K562 (cell line): ENCODE measurements around the gene ZSWIM1. TPM values are rescaled to one million over a fixed set of nuclear protein-coding genes. Genes with fewer than 3 reads are reported as not detected.

Experiments
- CCAR2 ChIP-seq: fragments of 200-400 bp; formaldehyde crosslinking; IDR thresholded peaks from 2 replicates; pipeline ENCODE4 v1.6.1; 2017; ENCODE audit warnings: mild to moderate bottlenecking, low read depth, low read length
- CEBPB ChIP-seq: fragments of 450-650 bp; IDR thresholded peaks from 2 replicates; pipeline ENCODE4 v1.6.1; 2016; ENCODE audit warnings: missing genetic modification characterization, missing compliant biosample characterization
- CTCFL ChIP-seq: IDR thresholded peaks from 2 replicates; pipeline ENCODE4 v1.6.1; 2011; ENCODE audit warnings: borderline replicate concordance, low read depth, mild to moderate bottlenecking, moderate library complexity, low read length; ENCODE audit not compliant: insufficient read depth, poor library complexity, severe bottlenecking
- EGR1 ChIP-seq: fragments of 450-650 bp; conservative IDR thresholded peaks from 2 replicates; pipeline ENCODE4 v1.6.1; 2017; ENCODE audit warnings: mild to moderate bottlenecking
- FUS ChIP-seq: fragments of 200-400 bp; formaldehyde crosslinking; optimal IDR thresholded peaks from 2 replicates; pipeline ENCODE3; 2017; ENCODE audit warnings: low read depth, low read length
- HDGF ChIP-seq: fragments of 450-650 bp; IDR thresholded peaks from 2 replicates; pipeline ENCODE4 v1.6.1; 2016
- PBX2 ChIP-seq, 2 experiments: IDR thresholded peaks in 1 of 2; conservative IDR thresholded peaks in 1 of 2; 2 replicates each; pipeline ENCODE4 v1.6.1; 2016; ENCODE audit warnings: low read depth in 2 of 2, mild to moderate bottlenecking in 1 of 2, missing compliant biosample characterization in 1 of 2, missing genetic modification characterization in 1 of 2, moderate library complexity in 1 of 2
- PTRF ChIP-seq: fragments of 450-650 bp; IDR thresholded peaks from 2 replicates; pipeline ENCODE4 v1.6.1; 2016; ENCODE audit warnings: mild to moderate bottlenecking, missing genetic modification characterization, missing compliant biosample characterization
- SMAD3 ChIP-seq: fragments of 450-650 bp; formaldehyde crosslinking; conservative IDR thresholded peaks from 2 replicates; pipeline ENCODE4 v1.4.0; 2020; ENCODE audit warnings: mild to moderate bottlenecking
- SP2 ChIP-seq: IDR thresholded peaks from 2 replicates; pipeline ENCODE4 v1.6.1; 2011; ENCODE audit warnings: mild to moderate bottlenecking, low read depth, low read length, moderate library complexity; ENCODE audit not compliant: poor library complexity, severe bottlenecking; ENCODE audit errors: extremely low read depth
- STAT5B ChIP-seq: fragments of 250-450 bp; sonication (Bioruptor Pico); IDR thresholded peaks from 2 replicates; pipeline ENCODE4 v1.8.0; 2021; ENCODE audit warnings: mild to moderate bottlenecking, inconsistent platforms
- ZBTB5 ChIP-seq: fragments of 450-650 bp; IDR thresholded peaks from 2 replicates; pipeline ENCODE4 v1.6.1; 2017; ENCODE audit warnings: antibody characterized with exemption
- ZHX1 ChIP-seq: fragments of 150-350 bp; conservative IDR thresholded peaks from 2 replicates; pipeline ENCODE4 v1.6.1; 2014; ENCODE audit warnings: low read length
- ZNF184 ChIP-seq: sonication (generic); formaldehyde crosslinking; IDR thresholded peaks from 2 replicates; pipeline ENCODE4 v1.5.0; 2020; ENCODE audit warnings: missing genetic modification reagents
- ZNF395 ChIP-seq: fragments of 200-800 bp; sonication (Bioruptor generic); IDR thresholded peaks from 2 replicates; pipeline ENCODE4 v1.6.1; 2017; ENCODE audit warnings: missing genetic modification characterization, missing compliant biosample characterization
- ZNF717 ChIP-seq: fragments of 250-450 bp; sonication (Bioruptor Pico); IDR thresholded peaks from 2 replicates; pipeline ENCODE4 v1.5.0; 2021
- polyA plus RNA-seq, 8 experiments: library from polyadenylated mRNA; depleted of rRNA in 4 of 8; stranded (reverse) in 5 of 8; unstranded in 3 of 8; fragments of >200 nt; fragmentation: Nextera tagmentation in 2 of 8; fragmentation: Illumina TruSeq in 1 of 8; extraction: Ambion mirVana in 2 of 8; extraction: Trizol in 1 of 8; gene quantifications; 2 replicates each; pipeline versions ENCODE4 v1.2.1 to v1.2.3, GENCODE V29; 2011 to 2014; ENCODE audit warnings: inconsistent platforms in 1 of 8, missing spikeins in 1 of 8
- total RNA-seq, 7 experiments: library from RNA; depleted of rRNA in 6 of 7; stranded (reverse); fragments of >200 nt in 6 of 7; fragmentation: Illumina TruSeq in 2 of 7; extraction: Trizol in 2 of 7; gene quantifications; 2 replicates each; pipeline versions ENCODE4 v1.2.1 to v1.2.3, GENCODE V29; 2011 to 2021; ENCODE audit warnings: low replicate concordance in 1 of 7

ZSWIM1 gene
- total and polyA plus RNA-seq, 9 of the 15 experiments (the other 6 are each of a cell fraction or from before 2014, with no cell fraction given), result 2.5 to 15.6 (median 9.5) TPM

GRCh38 chr20:45880988-45881788 is at the start of gene ZSWIM1 (continued):
- TF ChIP-seq ZBTB5, result no peak
- no peak for TF ChIP-seq ZNF184
- TF ChIP-seq CEBPB (tag), result no peak
- peak; percentile 77; the same call in 1 of the 2 replicates for TF ChIP-seq HDGF
- TF ChIP-seq PTRF (tag), result no peak
- no peak for TF ChIP-seq CTCFL
- TF ChIP-seq PBX2 (CRISPR knock-in tag; IDR thresholded peaks at IDR 0.05; ENCODE audit: low read depth), result peak; percentile 98
- TF ChIP-seq PBX2 (tag; conservative IDR thresholded peaks at IDR 0.05; ENCODE audit: low read depth), result peak; percentile 99
- TF ChIP-seq SMAD3 (CRISPR knock-in tag), result 0 out of 2 replicates have a peak, but pooled peaks have one; percentile 28
- no peak for TF ChIP-seq FUS
- TF ChIP-seq SP2, result peak; percentile 96
- TF ChIP-seq ZHX1, result no peak
- no peak for TF ChIP-seq STAT5B (CRISPR knock-in tag)
- no peak for TF ChIP-seq ZNF717 (CRISPR knock-in tag)
- TF ChIP-seq CCAR2, result no peak
- TF ChIP-seq ZNF395, result no peak
- no peak for TF ChIP-seq EGR1
